GM06990 (cell line): ENCODE results near the gene ADARB2.
"Not testable (repeated sequence)": the region's sequence is repeated elsewhere in the genome, so short reads cannot be mapped to it uniquely, and the experiment has no call there.

Source experiments
- DNase-seq: peaks from one replicate; pipeline ENCODE4 v3.0.0-alpha.2; 2011; ENCODE audit not compliant: insufficient read length; ENCODE audit errors: extremely low read depth
- H3K27me3 ChIP-seq: replicated peaks from 2 replicates; pipeline ENCODE4 v1.6.0; 2011; ENCODE audit warnings: low read length; ENCODE audit not compliant: control insufficient read depth, insufficient read depth
- H3K36me3 ChIP-seq: 2 replicates; pipeline ENCODE4 v1.5.1; 2011; ENCODE audit warnings: low read length; ENCODE audit not compliant: control insufficient read depth, insufficient read depth
- H3K4me3 ChIP-seq: replicated peaks from 2 replicates; pipeline ENCODE4 v1.5.1; 2011; ENCODE audit warnings: low read depth, mild to moderate bottlenecking, control low read depth, low read length
- TF ChIP-seq, protein P1 (sequence below): IDR thresholded peaks from 2 replicates; pipeline ENCODE4 v1.5.1; 2011; ENCODE audit warnings: low read length, control low read depth, mild to moderate bottlenecking, inconsistent platforms; ENCODE audit not compliant: insufficient read depth, poor library complexity, severe bottlenecking

Gene ADARB2

DNA sequence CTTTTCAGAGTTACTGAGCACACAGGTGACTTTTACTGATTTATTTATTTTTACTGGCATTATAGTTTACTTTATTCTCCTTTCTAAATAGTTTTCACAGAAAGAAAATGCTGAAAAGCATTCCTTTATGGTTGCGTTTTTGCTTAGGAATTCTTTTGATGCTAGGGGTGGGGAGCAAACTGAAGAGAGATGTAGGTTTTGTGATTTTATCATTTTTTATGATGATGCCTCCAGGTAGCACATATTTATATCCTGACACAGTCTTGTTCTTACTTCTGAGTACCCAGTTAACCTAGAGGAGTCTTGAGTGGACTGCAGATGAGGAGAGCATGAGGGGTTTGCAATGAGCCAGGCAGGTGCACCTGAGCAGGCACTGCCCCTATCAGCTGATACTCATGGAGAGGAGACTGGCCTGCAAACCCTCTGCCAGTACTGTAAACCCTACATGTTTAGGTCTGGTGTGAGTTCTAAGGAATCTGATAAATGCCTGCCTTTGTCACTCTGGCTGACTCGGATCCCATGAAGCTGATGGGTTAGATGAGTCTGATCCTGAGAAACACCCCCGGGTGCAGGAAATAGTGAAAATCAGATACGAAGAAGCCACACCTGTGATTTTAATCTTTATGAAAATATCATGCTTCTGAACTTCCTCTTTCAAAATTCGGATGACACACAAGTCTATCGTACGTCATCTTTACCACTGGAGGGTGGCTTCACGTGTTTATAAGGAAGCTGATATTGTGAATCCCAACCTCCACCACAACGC, 378.3 kb downstream of the ADARB2 start:
- H3K4me3 ChIP-seq: no peak overlapping the region
- no peaks in the 10 kb centered on the region for H3K36me3 ChIP-seq
- DNase-seq: no peak
- no peaks in the 10 kb centered on the region; the same call in none of the 2 replicates for H3K27me3 ChIP-seq
- TF ChIP-seq, protein P1, sequence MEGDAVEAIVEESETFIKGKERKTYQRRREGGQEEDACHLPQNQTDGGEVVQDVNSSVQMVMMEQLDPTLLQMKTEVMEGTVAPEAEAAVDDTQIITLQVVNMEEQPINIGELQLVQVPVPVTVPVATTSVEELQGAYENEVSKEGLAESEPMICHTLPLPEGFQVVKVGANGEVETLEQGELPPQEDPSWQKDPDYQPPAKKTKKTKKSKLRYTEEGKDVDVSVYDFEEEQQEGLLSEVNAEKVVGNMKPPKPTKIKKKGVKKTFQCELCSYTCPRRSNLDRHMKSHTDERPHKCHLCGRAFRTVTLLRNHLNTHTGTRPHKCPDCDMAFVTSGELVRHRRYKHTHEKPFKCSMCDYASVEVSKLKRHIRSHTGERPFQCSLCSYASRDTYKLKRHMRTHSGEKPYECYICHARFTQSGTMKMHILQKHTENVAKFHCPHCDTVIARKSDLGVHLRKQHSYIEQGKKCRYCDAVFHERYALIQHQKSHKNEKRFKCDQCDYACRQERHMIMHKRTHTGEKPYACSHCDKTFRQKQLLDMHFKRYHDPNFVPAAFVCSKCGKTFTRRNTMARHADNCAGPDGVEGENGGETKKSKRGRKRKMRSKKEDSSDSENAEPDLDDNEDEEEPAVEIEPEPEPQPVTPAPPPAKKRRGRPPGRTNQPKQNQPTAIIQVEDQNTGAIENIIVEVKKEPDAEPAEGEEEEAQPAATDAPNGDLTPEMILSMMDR: no peak

DNA sequence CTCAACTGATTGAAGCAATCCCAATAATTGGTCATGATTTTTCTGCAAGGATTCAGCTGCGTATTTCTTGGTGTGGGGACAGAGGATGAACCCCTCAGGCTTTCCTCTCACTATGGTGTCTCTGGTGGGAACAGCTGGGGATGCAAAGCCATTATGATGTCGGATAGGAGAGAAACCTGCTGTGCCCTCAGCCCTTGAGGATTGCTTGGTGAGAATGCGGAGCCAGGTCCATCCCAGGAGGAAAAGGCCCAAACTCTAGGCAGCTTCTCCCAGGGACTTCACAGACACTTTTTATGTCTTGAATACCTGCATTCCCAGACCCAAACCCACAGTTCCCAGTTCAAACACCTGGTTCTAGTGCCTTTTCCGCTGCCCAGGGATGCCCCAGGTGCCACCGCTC, 379.2 kb downstream of the ADARB2 start:
- Histone ChIP-seq H3K27me3 (no peaks in the 10 kb centered on the region; the same call in none of the 2 replicates), H3K36me3 (no peaks in the 10 kb centered on the region), H3K4me3 (no peak overlapping the region)
- no peak for DNase-seq
- TF ChIP-seq, protein P1: no peak

DNA sequence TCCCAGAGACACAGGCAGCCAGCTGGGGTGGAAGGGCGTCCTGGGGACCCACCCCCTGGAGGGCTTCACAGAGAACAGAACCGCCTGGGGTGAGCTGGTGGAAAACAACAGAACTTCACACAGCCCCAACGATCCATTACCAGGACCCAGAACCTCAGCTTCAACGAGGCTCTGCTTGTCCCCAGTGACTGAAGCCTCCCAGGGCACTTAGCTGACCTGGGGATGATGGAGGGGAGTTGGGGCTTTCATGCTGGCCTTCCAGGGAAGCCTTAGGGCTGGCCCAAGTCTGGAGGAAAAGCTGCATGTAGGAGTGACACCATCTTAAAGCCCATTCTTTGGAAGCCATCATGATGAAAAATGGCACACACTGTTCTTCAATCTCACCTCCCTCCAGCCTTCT, 381.0 kb downstream of the ADARB2 start:
- TF ChIP-seq, protein P1: no peak
- no peak overlapping the region for H3K4me3 ChIP-seq
- no peak for DNase-seq
- H3K36me3 ChIP-seq: no peaks in the 10 kb centered on the region
- no peaks in the 10 kb centered on the region; the same call in none of the 2 replicates for H3K27me3 ChIP-seq

DNA sequence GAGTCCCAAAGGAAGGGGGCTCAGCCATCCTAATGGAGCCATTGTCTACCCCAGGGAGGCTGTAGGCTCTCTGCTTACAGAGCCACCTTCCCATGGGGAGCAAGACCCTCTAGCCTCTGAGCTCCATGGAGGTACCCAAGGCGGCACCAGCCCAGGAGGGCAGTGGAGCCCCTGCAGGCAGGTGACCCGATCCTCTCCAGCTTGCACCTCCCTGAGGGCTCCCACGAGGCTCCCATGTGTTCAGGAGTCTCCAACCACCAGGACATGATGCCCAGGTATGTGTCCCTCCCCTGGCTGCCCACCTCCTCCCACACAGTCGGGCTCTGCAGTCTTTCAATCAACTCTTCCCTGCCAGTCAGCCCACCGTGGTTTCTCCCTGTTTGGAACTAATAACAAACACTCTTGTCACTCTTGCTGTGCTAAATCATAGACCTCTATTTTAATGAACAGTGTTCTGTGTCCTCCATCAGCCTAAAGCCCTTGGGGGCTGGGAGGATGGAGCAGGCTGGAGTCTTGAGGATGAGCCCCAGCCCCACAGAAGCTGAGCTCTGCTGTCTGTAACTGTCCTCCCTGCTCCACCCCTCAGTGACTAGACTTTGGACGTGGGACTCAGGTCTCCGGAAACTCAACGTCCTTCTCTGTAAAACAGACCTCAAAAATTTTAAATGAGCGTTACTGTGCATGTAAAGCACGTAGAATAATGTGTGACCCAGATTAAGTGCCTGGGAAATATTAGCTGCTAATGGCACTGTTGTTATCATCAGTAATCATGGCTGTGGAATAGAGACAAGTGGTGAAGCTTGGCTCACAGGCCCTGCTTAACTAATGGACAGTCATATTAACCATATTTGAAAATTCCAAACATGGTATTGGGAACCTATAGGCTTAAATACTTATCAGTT, 382.3 kb downstream of the ADARB2 start:
- H3K4me3 ChIP-seq: no peak overlapping the region
- H3K27me3 ChIP-seq: no peaks in the 10 kb centered on the region; the same call in none of the 2 replicates
- H3K36me3 ChIP-seq: no peaks in the 10 kb centered on the region
- TF ChIP-seq, protein P1: no peak
- no peak for DNase-seq

DNA sequence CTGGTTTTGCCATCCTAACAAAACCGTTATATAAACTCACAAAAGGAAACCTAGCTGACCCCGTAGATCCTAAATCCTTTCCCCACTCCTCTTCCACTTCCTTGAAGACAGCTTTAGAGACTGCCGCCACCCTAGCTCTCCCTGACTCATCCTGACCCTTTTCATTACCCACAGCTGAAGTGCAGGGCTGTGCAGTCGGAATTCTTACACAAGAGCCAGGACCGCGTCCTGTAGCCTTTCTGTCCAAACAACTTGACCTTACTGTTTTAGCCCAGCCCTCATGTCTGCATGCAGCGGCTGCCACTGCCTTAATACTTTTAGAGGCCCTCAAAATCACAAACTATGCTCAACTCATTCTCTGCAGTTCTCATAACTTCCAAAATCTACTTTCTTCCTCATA, 385.0 kb downstream of the ADARB2 start:
- H3K36me3 ChIP-seq, DNase-seq, H3K27me3 ChIP-seq, H3K4me3 ChIP-seq: not testable (repeated sequence)

DNA sequence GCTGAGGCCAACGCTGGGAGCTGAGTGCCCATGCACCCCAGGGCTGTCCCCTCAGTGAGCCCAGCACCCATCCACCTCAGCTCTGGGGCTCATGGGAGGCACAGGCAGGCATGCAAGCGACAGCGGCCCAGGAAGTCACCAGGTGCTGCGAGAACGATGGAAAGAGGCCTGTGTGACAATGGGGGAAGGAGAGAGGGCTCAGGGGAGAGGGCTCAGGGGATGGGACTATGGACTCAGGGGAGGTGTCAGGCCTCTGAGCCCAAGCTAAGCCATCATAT, 388.6 kb downstream of the ADARB2 start:
- Histone ChIP-seq H3K4me3 (no peak overlapping the region), H3K27me3 (no peaks in the 10 kb centered on the region), H3K36me3 (no peaks in the 10 kb centered on the region)
- DNase-seq: no peak
- TF ChIP-seq, protein P1: no peak
